Stimulated activated CD8-positive, alpha-beta memory T cell treated with anti-CD3 and anti-CD28 coated beads, Interleukin-7, amount 100 ng/mL, for 48 hours (primary cell): ENCODE results near the gene GALNT17.

Experiments used
- DNase-seq, 2 donors: peaks; one replicate each; pipeline ENCODE4 v3.0.0-alpha.2; 2020; ENCODE audit warnings: low read depth in 1 of 2; ENCODE audit errors: extremely low read depth in 1 of 2

Gene GALNT17

DNA sequence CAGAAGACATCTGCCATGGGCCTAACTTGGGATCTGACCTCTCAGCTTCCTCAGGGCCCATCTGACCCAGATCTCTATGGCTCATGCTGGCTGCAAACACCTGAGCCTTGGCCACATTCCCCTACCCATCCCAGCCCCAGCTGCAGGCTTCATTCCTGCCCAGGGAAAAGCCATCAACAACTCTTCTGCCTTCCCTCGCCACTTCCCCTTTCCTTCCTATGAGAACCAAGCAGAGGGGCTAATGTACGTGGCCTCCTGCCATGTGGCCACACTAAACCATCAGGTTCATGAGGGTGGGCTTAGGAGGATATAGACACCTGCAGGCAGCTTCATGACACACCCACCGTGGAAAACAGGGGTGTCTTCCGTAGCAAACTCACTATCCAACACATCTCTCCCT, 312.2 kb downstream of the GALNT17 start:
- no peak for DNase-seq

DNA sequence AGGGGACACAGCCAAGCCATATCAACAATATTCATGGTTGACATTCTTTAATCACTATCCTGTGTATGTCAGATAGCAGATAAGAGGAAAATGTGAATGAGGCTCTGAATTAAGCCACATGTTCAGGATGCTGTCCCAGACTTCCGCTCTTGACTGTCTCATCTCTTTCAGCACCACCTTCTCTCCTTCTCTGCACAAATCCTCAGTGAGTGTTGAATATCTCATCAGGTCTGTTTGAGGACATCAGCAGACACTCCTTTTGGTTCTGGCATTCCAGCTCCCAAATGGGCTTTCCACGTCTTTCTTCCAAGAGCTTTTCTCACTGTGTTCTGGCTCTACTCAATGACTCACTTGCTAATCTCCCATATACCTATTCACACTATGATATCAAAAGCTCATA, 321.7 kb downstream of the GALNT17 start:
- no peak for DNase-seq

DNA sequence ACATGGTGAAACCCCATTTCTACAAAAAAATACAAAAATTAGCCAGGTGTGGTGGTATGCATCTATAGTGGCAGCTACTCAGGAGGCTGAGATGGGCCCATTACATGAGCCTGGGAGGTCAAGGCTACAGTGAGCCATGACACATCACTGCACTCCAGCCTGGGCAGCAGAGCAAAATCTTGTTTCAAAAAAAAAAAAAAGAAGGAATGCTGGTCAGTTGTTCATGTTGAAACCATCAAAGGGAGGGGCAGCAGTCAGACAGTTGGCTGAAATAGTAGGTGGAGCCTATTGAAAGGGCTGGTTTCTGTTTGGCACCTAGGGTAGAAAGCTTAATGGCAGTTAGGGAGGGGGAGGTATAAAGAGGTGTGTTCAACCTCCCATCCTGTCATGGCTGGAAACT, 323.0 kb downstream of the GALNT17 start:
- DNase-seq: no peak

DNA sequence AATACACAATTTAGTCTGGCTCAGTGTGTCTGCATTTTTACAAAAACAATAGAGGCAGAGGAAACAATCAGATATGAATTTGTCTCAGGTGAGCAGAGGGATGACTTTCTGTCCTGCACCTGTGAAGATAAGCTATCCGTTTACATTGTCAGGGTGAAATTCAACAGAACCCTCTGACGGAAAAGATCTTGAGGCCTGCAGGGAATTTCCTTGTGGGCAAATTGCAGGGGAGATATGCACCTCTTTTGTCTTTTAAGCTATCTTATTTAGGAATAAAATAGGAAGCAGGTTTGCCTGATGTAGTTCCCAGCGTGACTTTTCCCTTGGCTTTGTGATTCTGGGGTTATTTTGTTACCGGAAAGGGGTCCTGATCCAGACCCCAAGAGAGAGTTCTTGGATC, 325.1 kb downstream of the GALNT17 start:
- no peak for DNase-seq

DNA sequence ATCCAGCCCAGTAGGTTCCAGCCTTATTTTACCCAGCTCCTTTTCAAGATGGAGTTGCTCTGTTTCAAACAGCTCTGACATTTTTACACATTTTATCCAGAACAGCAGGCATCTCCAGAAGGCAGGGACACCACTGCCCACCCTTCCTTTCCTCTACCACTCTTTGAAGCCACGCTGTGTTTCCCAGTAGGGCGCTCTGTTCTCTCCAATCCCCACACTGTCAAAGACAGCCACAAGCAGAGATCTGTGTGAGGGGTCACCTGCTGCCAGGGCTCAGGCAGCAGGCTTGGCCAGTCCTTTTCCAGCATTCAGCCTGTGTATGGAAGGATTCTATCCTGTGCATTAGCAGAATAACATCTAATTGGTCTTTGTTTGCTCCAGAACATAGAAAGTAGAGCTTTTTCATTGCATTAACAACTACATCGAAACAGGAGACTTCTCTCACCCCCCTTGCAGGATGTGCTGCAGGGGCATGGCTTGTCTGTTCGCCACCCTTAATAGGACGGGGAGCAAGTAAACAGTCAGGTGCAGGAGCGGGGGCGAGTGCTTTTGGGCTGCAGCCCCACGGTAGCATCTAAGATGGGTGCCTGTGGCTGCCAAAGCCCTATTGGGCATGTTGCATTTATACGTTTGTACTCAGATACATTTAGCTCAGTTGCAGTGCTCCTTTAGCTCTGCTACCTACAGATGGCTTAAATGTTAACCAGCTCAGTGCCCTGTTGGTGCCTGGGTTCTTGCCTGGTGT, 326.1 kb downstream of the GALNT17 start:
- no peak for DNase-seq

DNA sequence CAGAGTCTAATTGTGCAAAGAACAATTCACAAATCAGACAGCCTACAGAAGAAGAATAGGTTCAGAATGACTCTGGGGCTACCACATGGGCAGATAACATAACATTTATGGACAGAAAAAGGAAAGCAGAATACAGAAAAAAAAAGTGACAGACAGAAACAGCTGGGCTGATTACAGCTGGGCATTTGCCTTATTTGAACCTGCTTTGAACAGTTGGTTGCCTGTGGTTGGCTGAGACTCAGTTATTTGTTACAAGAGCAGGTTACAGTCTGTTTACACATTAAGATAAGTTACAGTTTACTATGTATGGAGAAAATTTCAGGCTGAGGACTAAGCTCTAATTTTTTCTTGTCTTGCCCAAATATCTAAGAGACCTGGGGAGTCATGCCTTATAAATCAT, 327.2 kb downstream of the GALNT17 start:
- DNase-seq: no peak

DNA sequence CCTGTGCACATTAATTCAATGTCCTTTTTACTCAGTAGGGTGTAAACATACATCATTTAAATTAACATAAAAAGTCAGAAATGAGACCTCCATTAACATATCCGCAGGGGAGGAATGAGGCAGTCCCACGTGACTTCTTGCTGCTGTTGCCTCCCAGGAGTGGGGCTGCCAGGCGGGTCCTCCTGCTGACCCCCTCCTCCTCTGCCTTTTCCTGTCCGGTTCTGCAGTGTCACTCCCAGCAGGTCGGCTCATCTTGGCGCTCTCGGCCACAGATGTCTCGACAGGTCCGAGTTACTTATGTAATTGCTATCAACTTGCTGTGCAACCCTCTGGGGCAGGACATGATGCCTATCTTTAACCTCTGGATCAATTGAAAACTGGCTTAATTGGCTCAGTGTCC, 329.6 kb downstream of the GALNT17 start:
- DNase-seq: no peak

DNA sequence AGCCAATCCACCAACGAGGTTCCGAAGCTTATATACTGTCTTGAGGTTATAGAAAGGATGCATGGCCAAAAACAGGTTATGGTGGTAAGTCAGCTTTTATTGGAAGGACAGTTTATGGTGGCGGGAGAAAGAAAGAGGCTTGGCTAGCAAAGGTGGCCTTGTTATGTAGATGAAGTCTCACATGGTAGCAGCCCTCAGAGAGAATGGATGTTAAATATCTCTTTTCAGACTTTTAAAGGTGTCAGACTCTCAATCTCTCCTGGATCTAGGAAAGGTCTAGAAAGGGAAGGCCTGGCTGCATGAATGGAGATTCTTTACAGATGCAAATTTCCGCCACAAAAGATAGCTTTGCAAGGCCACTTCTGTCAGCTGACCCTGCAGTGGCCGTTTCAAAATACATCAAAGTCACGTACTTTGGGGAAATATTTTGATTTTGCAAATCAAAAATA, 333.8 kb downstream of the GALNT17 start:
- DNase-seq: no peak

DNA sequence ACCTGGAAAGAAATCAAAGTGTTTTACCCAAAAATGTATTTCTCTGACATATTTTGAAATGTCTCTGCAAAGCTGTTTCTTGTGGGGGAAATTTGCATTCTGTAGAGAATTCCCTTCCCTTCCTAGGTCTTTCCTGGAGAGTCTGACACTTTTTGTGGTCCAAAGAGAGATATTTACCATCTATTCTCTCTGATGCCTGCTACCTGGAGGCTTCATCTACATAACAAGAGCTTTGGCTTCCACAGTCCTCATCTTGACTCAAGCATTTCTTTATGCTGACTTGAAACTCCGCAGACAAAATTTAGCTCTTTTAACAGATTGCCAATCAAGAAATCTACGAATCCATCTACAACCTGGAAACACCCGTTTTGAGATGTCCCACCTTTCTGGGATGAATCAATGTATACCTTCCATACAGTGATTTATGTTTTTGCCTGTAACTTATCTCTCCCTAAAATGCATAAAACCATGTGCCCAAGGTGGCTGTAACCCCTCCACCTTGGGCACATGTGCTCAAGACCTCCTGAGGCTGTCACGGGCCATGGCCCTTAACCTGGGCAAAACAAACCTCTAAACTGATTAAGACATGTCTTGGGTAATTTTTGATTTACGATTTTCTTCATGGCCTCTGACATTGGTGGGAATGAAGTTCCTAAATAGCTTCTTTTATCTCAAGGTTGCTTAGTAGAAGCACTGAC, 334.7 kb downstream of the GALNT17 start:
- DNase-seq: no peak

DNA sequence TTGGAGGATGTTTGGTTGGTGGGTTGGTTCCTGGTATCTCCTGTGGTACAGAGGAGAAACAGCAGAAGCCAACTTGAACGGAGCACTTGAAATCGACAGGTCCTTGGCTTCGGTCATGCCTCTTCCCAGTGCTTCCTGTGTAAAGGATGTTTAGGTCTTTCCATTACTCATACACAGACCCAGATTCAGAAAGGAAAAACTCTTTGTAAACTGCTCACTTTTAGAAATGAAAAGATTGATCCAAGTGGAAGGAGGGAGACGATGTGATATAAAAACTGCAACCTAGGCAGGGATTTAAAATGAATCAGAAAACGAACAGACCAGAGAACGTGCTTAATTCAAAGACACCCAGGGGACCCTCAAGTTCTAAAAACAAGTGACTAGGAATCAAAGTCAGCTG, 338.4 kb downstream of the GALNT17 start:
- no peak for DNase-seq

DNA sequence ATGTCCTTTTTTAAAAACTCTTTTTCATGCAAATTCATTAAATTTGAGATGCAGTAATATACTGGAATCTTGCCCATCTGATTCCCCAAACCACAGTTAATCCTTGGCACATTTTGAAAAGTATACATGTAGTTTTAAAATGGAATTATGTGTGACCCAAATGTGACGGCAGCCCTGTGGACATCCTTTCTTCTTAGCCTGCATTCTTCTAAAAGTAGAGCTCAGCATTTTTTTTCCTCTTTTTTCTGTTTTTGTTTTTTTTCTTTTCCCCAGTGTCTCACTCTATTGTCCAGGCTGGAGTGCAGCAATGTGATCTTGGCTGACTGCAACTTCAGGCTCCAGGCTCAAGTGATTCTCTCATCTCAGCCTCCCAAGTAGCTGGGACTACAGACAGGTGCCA, 338.9 kb downstream of the GALNT17 start:
- no peak for DNase-seq

DNA sequence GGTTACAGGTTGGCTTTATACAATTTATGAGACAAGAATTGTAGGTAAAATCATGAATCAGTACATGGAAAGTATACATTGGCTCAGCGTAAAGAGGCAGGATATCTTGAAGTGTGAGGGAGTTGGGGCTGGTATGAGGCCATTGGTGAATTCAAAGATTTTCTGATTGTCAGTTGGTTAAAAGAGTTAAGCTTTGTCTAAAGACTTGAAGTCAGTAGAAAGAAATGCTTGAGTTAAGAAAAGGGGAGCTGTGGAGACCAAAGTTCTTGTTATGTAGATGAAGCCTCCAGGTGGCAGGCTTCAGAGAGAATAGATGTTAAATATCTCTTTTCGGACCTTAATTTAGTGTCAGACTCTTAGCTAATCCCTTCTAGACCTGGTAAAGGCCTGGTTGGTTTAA, 341.0 kb downstream of the GALNT17 start:
- no peak for DNase-seq

DNA sequence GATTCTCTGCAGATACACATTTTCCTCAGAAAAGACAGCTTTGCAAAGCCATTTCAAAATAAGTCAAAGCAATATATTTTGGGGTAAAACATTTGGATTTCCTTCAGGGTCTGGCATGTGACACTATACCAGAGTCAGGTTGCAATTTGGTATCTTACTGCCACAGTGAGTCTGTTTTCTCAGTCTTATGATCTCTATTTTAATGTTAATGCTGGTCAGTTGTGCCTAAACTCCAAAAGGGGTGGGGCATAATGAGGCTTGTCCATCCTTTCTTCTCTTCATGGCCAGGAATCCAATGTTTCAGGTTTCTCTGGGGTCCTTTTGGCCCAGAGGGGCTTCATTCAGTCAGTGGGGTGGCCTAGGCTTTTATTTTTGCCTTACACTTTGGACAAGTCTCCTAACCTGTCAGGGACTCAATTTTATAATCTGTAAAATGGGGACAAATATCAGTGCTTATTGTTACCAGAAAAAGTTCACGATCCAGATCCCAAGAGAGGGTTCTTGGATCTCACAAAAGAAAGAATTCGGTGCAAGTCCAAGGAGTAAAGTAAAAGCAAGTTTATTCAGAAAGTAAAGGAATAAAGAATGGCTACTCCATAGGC, 341.5 kb downstream of the GALNT17 start:
- DNase-seq: no peak

DNA sequence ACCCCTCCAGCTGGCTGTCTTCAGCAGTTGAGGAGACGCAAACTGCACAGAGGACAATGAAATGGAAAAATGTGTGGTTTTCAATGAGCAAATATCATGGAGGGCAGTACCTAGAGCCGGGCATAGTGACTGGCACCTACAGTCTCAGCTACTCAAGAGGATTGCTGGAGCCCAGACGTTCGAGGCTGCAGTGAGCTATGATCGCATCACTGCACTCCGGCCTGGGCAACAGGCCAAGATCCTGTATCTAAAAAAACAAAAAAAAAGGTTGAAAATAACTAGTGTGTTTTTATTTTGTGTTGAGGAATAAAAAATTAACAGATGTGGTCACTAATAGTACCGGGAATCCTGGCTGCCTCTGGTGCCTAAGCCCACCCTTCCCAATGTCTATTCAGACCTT, 345.5 kb downstream of the GALNT17 start:
- no peak for DNase-seq

DNA sequence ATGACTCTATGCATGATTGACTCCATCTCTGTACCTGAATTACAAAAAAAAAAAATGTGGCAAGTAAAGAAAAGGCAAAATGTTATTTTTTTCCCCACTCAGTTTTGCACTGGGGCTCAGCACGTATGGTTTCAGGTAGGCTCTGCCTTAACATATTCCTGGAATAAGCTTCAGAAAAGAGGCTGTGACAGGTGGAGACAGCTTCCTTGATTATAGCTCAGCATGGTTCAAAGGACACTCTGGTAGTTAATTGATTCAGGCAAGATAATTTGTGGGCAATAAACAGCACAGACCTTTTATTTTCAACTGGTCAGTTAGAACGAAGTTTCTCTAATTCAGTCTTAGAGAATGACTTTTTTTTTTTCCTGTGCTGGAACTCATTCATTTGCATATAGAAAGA, 347.3 kb downstream of the GALNT17 start:
- no peak for DNase-seq

DNA sequence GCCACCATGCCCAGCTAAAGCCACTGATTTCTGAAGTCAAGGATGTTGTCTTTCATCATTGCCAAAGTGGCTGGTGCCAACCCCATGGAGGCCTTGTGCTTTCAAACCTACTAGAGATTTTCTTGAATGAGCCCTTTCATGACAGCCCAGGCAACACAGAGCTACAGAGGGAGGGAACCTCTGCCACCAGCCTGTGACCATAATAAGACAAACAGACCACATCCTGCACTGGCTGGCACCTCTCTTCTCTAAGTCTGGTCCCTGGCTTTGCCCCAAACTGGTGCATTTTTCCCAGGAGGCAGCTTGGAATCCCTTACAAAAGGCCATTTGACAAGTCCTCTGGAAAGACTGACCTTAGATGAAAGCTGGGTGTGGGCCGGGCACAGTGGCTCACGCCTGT, 348.8 kb downstream of the GALNT17 start:
- no peak for DNase-seq

DNA sequence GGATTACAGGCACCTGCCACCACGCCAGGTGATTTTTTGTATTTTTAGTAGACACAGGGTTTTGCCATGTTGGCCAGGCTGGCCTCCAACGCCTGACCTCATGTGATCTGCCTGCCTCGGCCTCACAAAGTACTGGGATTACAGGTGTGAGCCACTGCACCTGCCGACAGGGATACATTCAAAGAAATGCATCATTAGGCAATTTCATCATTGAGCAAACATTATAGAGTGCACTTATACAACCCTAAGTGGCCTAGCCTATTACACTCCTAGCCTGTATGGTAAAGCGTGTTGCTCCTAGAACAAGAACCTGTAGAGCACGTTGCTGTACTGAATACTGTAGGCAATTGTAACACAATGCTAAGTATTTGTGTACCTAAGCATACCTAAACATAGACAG, 350.3 kb downstream of the GALNT17 start:
- DNase-seq: no peak

DNA sequence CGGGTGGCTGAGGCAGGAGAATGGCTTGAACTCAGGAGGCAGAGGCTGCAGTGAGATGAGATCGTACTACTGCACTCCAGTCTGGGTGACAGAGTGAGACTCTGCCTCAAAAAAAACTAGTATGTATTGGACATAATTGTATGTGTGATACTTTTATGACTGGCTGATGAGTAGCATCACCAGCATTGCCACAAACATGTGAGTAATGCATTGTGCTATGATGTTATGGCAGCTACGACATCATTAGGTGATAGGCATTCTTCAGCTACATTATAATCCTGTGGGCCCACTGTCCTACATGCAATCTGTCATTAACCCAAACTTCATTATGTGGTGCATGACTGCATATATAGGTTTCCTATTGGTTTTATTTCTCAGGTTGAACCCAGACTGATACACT, 352.4 kb downstream of the GALNT17 start:
- DNase-seq: no peak

DNA sequence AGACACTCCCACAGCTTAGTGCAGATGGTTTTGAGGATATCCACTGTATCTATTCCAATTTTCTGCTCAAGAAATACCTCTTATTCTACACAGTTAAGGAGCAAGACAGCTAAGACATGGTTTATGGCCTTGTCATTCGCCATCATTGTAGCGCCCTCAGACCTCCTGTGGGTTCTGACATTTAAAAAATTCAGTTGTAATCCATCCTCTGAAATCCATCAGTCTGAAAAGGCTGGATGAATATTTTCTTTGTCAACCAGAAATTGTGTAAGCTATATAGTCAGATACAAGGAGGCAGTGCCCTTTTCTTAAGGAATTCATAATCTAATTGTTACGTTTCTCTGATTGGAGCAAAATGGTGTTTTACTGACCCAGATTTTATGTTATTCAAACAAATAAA, 353.6 kb downstream of the GALNT17 start:
- no peak for DNase-seq

DNA sequence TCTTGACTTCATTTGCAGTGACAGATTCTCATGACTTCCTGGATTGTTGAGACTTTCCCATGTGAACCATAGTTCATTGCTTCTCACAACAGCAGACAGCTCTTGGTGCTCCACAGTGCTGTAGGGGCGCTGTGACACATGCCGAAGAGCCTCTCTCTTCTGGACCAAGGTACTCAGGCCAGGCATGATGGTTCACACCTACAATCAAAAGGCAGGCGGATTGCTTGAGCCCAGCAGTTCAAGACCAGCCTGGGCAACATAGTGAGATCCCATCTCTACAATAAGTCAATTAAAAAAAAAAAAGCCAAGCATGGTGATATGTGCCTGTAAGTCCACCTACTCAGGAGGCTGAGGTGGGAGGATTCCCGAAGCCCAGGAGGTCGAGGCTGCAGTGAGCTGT, 354.5 kb downstream of the GALNT17 start:
- DNase-seq: no peak

DNA sequence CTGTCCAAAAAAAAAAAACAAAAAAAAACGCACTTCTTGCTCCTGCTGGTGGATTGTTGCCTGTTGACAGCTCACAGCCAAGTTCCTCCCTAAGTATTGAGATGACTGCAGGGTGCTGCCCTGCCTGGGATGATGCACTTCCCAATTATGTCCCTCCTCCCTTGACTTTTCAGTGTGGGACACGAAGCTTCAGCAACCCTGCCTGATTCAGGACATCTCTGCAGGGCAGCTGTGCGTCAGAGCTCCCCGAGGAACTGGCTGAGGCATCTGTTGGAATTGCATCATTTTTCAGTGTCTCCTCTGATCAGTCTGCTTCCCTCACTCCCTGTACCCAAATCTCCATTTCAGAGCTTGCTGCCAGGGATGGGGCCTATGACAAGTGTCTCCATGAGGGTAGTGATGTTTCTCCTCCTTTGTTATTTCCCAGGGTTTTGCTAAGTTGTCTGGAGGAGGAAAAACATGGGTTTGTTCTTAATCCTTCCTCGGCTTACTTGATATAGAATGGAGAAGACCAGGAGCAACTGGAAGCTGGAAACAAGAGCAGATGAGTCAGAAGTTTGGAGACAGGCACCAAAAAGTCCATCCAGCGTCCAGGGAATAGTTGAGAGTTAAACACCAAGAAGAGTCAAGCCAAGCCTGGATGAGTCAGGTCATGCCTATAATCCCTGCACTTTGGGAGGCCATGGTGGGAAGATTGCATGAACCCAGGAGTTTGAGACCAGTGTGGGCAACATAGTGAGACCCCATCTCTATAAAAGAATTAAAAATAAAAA, 355.1 kb downstream of the GALNT17 start:
- DNase-seq: no peak

DNA sequence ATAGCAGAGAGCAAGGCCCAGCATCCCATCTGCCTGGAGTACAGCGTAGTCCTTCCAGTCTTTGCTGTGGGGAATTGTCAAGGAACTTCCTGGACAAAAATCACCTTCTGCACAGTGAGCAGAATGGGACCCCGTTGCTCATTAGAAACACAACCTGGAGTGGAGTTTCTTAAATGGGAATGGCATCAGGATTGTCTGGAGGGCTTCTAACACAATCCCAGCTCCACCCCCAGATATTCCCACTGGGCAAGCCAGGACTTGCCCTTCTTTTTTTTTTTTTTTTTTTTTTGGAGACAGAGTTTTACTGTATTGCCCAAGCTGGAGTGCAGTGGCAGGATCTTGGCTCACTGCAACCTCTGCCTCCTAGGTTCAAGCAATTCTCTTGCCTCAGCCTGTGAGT, 356.4 kb downstream of the GALNT17 start:
- DNase-seq: no peak
